OCI-M2 (cell line): ENCODE measurements around the gene SLC15A4.

Experiments used
- DNase-seq: peaks from one replicate; lab custom pipeline; 2025; ENCODE audit not compliant: unreplicated experiment; lab: John Stamatoyannopoulos, UW

Gene SLC15A4

DNA sequence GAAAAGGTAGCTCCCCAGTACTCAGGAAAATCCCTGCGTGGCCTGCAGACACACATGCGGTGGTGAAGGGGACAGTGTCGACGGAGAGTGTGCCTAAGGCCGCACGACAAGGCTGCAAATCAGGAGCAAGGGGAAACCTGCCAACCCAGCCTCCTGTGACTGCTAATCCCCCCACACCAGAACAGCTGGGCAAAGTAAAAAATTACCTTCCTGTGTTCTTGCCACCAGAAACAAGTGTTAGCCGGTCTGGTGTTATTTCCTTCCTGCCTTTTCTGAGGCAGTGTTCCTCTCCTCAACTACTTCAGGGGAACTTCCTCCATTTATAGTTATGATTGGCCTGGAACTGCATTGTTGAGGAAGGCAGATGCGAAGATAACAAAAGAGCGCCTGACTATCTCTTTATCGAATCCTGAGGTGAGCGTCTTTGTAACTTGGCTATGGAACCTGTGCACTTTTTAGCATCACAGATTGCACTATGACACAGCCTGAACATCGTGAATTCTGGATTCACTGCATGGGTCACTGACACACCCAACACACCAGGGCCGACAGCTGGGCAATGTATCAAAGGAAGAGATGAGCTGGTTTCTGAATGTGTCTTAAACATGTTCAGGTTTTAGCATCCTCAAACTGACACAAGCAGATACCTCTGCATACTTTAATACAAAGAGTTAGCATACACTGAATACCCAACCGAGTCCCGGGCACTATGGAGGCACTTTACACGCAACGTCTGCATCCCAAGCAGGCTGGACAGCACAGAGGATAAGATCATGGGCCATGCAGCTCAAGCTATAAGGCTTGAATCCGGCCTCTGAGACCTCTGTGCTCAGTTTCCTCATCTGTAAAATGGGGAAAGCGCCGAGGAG lies 28.9 kb downstream of the SLC15A4 start:
- no peak for DNase-seq

DNA sequence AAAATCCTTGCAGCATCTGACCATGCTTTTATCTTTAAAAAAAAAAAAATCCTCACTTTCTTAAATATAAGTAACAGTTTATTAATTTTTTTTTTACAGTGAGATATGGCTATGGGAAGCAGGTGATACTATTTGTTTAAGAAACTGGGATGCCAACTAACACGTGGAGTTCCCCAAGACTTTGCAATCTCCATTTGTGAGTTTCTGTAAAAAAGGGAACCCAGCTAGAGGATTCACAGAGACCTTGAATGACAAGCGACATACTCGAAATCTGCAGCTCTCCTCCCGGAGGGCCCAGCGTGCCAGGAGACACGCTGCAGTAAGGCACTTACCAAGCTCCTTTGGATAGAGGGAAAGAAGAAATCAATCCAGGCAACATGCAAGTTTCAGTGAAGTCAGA lies 30.1 kb downstream of the SLC15A4 start:
- no peak for DNase-seq

DNA sequence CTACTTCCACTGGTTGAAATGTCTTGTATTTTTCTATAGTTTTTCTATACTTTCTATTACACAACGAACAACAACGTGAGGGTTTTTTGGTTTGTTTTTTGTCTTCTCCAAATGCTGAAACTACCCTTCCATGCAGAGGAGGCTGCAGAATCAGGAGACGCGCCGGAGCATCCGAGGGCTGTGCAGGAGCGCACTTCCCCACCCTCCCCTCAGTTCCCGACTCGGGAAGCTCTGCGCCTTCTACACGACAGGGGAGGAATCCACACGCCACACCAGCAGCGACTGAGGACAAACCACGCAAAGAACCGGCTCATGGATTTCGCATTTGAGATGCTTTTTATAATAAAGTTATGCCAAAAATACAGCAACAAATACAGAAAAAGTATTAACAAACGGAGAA lies 30.9 kb downstream of the SLC15A4 start:
- DNase-seq = no peak

DNA sequence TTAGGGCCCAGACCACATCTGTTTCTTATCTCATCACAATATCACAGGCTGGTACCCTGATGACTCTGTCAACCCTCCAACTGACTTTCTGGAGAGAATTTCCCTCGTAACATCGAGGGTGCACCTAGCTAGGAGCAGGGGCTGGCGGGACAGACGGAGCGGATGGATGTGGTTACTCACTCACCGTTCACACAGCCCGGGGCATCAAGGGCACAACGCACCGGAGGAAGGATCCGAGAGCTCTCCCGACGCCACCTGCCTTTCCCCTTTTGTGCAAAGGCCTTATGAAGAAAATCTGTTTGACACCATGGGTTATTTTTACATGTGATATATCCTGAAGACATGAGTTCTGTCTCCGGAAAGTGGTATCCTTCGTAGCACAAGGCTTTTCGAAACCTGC lies 31.4 kb downstream of the SLC15A4 start:
- no peak for DNase-seq

DNA sequence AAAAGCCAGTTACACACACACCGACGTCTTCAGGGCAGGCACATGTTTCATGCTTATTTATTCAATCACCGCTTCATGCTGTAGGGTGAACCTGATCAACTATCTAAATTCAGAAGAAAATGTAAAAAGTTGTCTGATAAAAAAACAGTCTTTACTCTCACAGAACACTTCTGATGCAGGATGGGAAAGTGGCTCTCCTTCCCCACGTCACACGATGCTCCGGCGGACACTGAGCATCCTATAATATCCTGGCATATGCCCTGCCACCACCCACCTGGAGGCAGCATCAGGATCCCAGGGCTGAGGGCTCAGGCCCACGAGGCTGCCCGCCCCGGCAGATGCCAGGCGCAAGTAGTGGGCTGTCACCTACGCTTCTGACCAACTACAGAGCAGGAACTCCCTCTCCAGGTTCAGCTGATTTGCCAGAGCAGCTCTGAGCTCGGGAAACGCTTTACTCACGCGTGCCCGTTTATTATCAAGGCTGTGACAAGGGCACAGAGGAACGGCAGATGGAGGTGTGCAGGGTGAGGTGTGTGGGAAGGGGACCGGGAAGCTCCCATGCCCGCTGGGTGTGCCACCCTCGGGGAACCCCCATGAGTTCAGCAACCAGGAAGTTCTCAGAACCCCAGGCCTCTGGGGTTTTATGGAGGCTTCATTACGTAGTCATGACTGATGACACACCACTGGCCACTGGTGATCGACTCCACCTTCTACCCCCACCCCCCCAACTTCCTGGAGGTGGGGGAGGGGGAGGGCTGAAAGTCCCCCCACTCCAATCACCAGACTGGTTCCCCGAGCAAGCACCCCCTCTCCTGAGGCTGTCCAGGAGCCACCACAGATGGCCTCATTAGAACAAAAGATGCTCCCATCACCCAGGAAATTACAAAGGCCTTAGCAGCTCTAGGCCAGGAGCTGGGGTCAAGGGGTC lies 32.1 kb downstream of the SLC15A4 start:
- no peak for DNase-seq

DNA sequence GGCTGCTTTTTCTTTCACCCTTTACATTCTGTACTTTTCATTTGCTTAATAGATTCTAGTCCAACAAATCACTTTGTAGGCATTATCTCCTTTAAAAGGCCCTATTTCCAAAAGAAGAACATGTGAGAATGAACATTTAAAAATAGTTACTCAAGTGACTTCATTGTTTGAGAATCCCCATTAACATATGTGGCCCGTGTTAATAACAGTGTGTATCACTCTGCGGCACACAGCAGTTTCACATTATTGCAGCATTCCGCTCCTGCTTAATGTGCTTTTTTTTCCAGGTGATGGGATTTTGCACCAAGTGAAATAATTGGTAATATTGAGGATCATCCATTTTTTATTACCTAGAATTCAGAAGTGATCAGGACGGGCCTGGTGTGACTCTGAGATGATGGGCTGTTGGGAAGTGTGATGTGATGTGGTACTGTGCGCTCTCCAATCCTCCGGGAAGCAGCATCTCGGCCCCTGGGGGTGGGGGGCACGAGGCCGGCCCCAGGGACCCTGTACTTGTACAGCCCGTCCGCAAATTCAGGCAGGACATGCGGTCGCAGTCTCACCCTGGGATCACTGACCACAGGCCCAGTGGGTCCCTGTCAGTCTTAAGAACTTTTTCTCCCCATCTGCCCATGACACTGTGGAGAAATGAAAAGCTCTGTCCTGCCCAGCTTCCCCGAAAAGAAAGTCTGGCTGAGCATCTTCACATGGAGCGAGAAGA lies 32.9 kb downstream of the SLC15A4 start:
- DNase-seq = no peak

DNA sequence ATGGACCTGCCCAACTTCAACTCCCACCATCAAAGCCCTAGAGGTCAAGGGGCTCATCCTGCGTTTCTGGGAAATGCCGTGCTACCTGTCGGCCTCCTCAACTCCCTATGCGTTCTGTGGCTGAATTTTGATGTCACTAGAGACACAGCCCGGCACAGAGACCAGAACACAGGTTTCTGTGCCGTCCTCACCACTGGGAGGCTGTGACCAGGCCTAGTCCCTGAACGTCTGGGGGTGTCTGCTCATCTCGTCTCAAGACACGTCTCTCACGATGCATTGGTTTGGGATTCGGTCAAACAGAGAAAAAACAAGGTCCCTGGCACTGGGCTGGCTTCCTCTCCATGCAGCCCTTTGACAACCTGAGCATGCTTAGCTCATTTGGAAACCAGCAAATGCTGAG lies 33.5 kb downstream of the SLC15A4 start:
- no peak for DNase-seq

DNA sequence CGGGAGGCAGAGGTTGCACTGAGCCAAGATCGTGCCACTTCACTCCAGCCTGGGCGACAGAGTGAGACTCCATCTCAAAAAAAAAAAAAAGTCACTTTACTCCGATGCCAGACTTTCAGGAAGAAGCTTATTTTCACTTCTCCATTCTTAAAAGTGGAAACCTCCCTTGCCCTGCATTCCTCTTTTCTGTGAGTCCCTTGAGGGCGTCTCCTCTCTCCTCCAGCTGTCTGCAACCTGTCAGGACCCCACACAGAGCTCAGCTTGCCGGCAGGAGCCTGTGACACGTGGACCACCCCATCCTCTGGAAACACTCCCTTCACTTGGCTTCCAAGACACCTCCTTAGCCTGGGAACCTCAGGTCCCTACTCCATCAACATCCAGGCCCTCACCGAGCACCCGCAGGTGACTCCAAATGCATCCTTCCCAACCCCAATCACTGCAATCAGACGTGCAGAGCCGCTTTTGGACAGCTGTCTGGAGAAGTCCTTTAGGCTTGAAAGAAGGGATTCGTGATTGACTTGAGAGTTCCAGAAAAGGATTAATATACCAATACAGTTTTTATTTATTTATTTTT lies 34.3 kb downstream of the SLC15A4 start:
- no peak for DNase-seq

DNA sequence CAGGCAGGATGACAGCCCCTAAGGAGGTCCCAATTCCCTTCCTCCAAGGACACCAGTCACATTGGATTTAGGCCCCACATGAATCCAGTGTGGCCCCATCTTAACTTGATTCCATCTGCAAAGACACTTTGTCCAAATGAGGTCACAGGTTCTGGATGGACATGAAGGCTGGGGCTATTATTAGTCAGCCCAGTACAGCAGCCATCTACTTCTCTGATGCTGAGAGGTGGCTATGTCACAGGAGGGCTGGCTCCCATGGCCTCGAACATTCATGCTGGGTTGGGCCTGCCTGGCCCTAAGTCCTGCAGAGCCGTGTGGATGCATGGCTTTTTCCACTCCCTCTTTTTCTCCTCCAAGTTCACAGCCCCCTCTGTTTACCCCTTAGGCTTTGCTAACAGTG lies 35.9 kb downstream of the SLC15A4 start:
- no peak for DNase-seq

DNA sequence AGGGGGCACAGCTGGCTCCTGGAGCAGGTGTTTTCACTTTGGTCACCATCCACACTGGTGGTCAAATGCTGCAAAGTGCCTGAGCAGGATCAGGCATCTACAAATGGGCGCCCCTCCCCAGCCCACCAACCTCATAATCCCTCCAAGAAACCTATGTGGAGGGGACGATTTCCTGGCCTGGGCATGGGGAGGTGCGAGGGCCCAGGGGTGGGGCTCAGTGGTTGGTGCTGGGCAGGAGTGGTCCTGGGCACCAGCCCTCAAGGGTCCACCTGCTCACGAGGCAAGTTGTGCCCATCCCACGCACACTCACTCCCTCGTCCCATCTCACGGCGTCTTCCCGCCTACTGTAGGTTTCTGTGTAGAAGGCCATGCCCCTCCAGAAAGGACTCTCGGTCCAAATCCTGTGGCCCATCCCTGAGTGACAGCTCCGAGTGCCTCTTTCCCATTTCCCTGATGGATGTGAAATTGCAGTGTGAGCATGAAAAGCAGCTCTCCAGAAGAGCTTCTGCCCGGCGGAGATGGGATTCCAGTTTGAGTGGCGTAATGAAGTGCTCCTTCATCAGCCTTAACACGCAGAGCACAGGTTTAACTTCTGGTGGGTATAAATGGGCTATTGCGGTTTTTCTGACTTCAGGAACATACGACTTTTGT lies 36.9 kb downstream of the SLC15A4 start:
- no peak for DNase-seq

DNA sequence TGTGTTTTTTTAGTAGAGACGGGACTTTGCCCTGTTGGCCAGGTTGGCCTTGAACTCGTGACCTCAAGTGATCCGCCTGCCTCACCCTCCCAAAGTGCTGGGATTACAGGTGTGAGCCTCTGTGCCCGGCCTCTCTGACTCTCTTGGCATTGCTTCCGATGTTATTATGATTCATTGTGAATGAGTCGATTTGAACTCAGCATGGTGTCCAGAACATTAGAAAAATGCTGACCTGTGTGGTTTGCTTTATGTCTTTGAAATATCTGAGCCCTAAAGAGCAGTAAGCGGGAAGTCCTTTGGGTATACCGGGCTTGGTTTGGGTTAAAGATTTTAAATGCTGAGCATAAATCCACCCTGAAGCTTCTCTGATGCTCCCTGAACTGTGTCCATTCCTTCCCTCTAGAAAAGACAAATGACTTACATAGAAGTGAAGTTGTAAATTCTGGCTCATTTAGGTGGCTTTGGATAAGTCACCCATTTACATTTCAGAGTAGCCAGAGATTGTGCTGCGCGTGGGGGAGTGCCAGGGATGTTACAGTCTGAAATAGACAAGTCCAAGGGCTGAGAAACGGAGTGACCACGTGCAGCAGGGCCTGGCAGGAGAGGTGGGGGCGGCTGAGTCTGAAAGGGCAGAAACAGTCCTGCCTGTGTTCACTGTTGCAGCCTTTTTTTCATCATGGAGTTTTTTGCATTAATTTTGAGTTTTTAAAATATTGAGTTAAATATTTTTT lies 39.6 kb downstream of the SLC15A4 start:
- no peak for DNase-seq

DNA sequence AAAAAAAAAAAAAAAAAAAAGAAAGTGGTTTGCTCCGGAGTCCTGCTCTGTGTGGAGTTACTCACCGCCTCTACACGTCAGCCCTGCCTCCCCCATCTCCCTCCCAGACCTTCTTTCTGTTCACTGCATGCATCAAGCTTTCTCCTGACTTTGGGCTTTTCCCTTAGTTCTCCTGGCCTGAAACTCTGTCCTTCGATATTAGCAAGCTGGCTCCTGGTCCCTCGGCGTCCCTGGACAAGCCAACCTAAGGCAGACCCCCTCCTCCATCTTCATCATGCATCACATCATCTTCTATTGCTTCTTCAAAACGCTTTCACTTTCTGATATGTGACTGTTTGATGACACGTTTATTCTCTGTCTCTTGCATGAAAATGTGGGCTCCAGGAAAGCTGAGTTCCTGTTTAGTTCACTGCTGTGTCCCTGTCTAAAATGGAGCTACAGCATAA lies 40.6 kb downstream of the SLC15A4 start:
- DNase-seq = no peak

DNA sequence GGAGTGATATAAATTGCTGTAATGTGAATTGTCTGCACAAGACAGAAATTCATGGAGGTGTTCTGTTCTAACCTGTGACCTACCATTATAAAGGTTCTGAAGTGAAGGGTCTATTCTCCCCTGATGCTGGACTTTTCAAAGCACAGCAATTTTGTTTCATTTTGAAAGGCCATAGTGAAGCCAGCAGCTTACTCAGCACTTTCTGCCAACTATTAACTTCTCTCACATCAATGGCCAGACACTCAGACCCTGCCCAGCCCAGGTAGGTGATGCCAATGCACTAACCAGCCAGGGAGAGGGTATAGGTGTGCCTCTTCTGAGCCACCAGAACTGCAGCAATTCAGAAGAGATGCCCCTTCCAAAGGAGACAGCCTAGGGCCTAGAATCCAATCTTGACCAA lies 43.9 kb downstream of the SLC15A4 start:
- no peak for DNase-seq

DNA sequence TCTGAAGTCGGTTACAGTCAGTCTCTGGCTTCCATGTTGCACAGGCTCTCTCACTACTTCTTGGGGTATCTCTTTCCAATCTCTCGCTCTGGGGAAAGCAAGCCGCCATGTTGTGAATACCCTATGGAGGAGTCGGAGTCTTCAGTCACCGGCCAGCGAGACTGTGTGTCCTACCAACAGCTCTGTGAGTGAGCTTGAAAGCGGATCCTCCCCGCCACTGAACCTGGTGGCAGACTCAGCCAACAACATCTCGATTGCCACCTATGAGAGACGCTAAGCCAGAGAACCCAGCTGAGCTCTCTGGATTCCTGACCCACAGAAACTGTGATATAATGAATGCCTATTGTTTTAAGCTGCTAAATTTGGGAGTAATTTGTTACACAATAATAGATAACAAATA lies 51.5 kb downstream of the SLC15A4 start:
- no peak for DNase-seq

DNA sequence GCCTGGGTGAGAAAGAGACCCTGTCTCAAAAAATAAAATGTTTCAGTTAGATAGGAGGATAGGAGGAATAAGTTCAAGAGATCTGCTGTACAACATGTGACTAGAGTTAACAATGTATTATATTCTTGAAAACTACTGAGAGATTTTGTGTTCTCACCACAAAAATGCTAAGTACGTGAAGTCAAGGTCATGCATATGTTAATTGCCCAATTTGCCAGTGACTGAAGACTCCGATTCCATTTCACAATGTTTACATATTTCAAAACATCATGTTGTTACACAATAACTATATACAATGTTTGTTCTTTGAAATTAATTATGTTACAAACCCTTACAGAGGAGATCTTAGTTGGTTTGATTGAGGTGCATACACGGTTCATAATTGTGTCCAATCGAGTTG lies 52.1 kb downstream of the SLC15A4 start:
- DNase-seq = no peak

DNA sequence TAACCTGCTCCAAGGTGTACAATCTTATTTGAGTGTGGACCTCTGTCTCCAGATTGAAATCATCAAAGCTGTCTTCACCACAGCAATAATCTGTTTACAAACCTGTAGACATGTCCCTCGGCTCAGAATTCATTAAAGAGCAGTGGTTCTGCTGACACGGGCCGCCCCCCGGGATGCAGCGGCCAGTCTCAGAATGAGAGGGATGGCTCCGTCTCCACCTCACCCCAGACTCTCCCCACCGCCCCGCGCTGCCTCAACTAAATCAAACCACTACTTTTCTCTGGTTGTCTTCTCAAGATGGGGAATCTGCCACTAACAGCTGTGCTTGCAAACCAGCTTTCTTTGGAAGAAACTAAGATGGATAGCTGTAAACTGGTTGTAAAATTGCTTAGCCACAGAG lies 56.2 kb downstream of the SLC15A4 start:
- no peak for DNase-seq

DNA sequence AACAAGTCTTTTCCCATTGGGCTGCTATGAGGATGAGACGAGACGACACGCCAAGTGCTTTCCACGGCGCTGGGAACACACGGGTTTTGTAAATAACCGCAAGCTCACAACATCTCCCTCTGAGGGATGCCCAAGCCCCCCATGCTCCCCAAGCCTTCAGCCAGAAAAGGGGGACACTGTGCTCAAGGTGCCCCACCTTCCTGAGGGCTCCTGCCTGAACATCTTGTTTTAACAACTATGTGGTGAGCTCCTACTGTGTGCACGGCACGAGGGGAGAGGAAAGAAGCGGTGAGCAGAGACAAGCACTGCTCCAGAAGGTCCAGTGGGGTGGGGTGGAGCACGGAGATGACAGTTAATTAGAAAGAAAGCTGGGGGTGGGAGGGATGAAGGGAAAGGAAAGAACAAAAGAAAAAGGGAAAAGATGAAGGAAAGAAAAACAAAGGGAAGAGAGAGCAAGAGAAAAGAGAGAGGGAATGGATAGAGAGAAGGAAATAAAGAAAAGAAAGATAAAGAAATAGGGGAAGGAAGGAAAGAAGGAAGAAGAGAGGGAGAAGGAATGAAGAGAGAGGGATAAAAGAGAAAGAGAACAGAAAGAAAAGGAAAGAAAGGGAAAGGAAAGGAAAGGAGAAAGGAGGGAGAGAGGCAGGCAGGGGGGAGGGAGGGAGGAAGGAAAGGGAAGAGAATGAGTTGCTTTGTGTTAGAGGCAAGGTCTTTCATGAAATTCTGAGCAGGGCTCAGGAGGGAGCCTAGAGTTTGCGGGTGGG lies 56.8 kb downstream of the SLC15A4 start:
- no peak for DNase-seq

DNA sequence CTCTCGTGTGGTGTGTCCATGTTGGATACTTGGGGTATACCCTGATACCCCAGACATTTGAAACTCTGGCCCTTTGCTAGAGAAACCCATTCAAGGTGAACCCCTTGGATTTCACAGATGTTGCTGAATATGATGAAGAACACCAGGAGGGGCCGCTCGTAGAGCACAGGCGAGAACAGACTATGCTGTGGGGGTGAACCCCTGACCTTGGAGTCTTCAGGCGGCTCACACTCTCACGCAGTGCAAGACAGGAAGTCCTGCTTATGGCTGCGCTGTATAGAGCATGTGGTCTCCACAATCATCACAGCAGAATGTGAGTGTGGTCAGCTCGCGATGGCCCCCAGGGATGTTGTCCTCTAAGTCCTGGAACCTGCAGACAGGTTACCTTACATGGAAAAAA lies 60.4 kb downstream of the SLC15A4 start:
- no peak for DNase-seq

DNA sequence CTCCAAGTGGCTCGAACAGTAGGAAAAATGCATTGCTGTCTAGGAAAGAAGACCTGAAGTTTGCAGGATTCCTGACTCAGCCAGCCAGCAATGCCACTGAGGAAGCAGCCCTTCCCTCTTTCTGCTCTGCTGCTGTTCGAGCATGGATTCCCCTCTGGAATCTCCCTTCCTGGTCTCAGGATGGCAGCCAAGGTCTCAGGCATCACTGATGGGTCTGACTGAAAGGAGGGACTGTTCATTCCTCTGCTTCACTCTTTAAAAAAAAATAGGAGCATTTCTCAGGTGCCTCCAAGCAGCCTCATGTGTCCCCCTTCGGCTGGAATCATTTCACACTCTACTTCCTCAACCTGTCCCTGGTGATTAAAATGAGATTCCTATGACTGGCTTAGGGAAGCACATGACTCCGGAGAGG lies 62.4 kb downstream of the SLC15A4 start:
- no peak for DNase-seq
